WTC11 (cell line): ENCODE measurements around the gene GRK2. TPM values are rescaled to one million over a fixed set of nuclear protein-coding genes. Genes with fewer than 3 reads are reported as not detected.

Source experiments
- AR ChIP-seq: fragments of 250-450 bp; sonication (Bioruptor Pico); IDR thresholded peaks from 2 replicates; pipeline ENCODE4 v1.9.0; 2021; ENCODE audit warnings: mild to moderate bottlenecking
- ATF6 ChIP-seq: sonication (generic); formaldehyde crosslinking; IDR thresholded peaks from 2 replicates; pipeline ENCODE4 v1.8.1; 2023; ENCODE audit warnings: mild to moderate bottlenecking, missing genetic modification reagents
- CREM ChIP-seq: sonication (generic); formaldehyde crosslinking; IDR thresholded peaks from 2 replicates; pipeline ENCODE4 v1.8.1; 2022; ENCODE audit warnings: mild to moderate bottlenecking, missing genetic modification reagents, moderate library complexity
- EMX1 ChIP-seq: fragments of 250-450 bp; sonication (Bioruptor Pico); IDR thresholded peaks from 2 replicates; pipeline ENCODE4 v1.8.0; 2021; ENCODE audit warnings: mild to moderate bottlenecking
- FOXK1 ChIP-seq: sonication (generic); formaldehyde crosslinking; IDR thresholded peaks from 2 replicates; pipeline ENCODE4 v1.8.0; 2022; ENCODE audit warnings: mild to moderate bottlenecking, moderate library complexity, missing genetic modification reagents
- GRHL2 ChIP-seq: fragments of 250-450 bp; sonication (Bioruptor Pico); IDR thresholded peaks from 2 replicates; pipeline ENCODE4 v1.8.0; 2022; ENCODE audit warnings: mild to moderate bottlenecking, moderate library complexity; ENCODE audit not compliant: insufficient replicate concordance, severe bottlenecking
- IRF2 ChIP-seq: sonication (generic); formaldehyde crosslinking; IDR thresholded peaks from 2 replicates; pipeline ENCODE4 v1.8.0; 2022; ENCODE audit warnings: low read depth, missing genetic modification reagents, borderline replicate concordance
- NR1H2 ChIP-seq: sonication (generic); formaldehyde crosslinking; IDR thresholded peaks from 2 replicates; pipeline ENCODE4 v1.9.0; 2021; ENCODE audit warnings: mild to moderate bottlenecking, moderate library complexity, missing genetic modification reagents
- NR2C2 ChIP-seq: sonication (generic); formaldehyde crosslinking; IDR thresholded peaks from 2 replicates; pipeline ENCODE4 v1.8.0; 2022; ENCODE audit warnings: mild to moderate bottlenecking, missing genetic modification reagents
- NR3C1 ChIP-seq: sonication (generic); formaldehyde crosslinking; conservative IDR thresholded peaks from 2 replicates; pipeline ENCODE4 v1.8.1; 2023; ENCODE audit warnings: low read depth, mild to moderate bottlenecking, missing genetic modification reagents
- RELA ChIP-seq: sonication (generic); formaldehyde crosslinking; IDR thresholded peaks from 2 replicates; pipeline ENCODE4 v1.8.1; 2022; ENCODE audit warnings: missing genetic modification reagents, mild to moderate bottlenecking, borderline replicate concordance
- SOX15 ChIP-seq: fragments of 250-450 bp; sonication (Bioruptor Pico); IDR thresholded peaks from 2 replicates; pipeline ENCODE4 v1.9.0; 2021; ENCODE audit warnings: mild to moderate bottlenecking
- SP1 ChIP-seq: sonication (generic); formaldehyde crosslinking; conservative IDR thresholded peaks from 2 replicates; pipeline ENCODE4 v1.8.1; 2022; ENCODE audit warnings: missing genetic modification reagents
- TEAD1 ChIP-seq: sonication (generic); formaldehyde crosslinking; IDR thresholded peaks from 2 replicates; pipeline ENCODE4 v1.8.0; 2022; ENCODE audit warnings: mild to moderate bottlenecking, missing genetic modification reagents
- TP53 ChIP-seq: sonication (generic); formaldehyde crosslinking; IDR thresholded peaks from 2 replicates; pipeline ENCODE4 v1.8.1; 2023; ENCODE audit warnings: mild to moderate bottlenecking, missing genetic modification reagents
- USF1 ChIP-seq: sonication (generic); formaldehyde crosslinking; IDR thresholded peaks from 2 replicates; pipeline ENCODE4 v1.8.0; 2022; ENCODE audit warnings: mild to moderate bottlenecking, missing genetic modification reagents
- ZSCAN18 ChIP-seq: fragments of 250-450 bp; sonication (Bioruptor Pico); IDR thresholded peaks from 2 replicates; pipeline ENCODE4 v2.1.2; 2022; ENCODE audit warnings: mild to moderate bottlenecking, moderate library complexity
- total RNA-seq: library from RNA; stranded (reverse); gene quantifications from 3 replicates; pipeline ENCODE4 v1.2.3, GENCODE V29; 2021
- TF ChIP-seq, protein P1 (sequence below): sonication (generic); formaldehyde crosslinking; conservative IDR thresholded peaks from 2 replicates; pipeline ENCODE4 v1.8.1; 2023; ENCODE audit warnings: mild to moderate bottlenecking, low read depth, missing genetic modification reagents, moderate library complexity
- TF ChIP-seq, protein P2 (sequence below): fragments of 250-450 bp; sonication (Bioruptor Pico); IDR thresholded peaks from 2 replicates; pipeline ENCODE4 v1.8.0; 2021; ENCODE audit warnings: mild to moderate bottlenecking

The GRK2 gene
- total RNA-seq, 1 experiment from 2014 or later: 68.1 TPM

DNA sequence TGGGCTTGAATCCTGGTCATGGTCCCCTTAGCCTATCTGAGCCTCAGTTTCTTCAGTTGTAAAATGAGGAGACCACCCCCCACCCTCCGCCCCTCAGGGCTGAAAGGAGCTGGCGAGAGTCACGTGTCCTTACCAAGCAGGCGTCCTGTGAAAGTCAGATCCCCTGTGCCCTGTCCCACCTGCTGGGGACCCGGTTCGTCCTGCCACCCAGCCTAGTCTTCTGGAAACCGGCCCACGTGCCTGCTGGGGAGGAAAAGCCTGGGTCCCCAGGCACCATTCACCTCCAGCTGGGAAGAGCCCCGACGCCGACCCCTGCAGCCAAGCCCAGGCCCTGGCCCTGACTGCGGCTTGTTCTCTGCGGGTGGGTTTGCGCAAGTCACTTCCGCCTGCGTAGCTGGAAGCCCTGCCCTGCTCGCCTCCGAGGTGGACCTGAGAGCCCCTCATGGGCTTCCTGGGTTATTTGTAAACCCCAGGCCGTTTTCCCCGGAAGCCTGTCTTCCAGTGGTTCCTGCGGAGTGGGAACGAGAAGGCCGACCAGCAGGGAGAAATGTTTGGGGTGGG lies 36.4 kb downstream of the GRK2 start (continued):
- TF ChIP-seq, protein P1, sequence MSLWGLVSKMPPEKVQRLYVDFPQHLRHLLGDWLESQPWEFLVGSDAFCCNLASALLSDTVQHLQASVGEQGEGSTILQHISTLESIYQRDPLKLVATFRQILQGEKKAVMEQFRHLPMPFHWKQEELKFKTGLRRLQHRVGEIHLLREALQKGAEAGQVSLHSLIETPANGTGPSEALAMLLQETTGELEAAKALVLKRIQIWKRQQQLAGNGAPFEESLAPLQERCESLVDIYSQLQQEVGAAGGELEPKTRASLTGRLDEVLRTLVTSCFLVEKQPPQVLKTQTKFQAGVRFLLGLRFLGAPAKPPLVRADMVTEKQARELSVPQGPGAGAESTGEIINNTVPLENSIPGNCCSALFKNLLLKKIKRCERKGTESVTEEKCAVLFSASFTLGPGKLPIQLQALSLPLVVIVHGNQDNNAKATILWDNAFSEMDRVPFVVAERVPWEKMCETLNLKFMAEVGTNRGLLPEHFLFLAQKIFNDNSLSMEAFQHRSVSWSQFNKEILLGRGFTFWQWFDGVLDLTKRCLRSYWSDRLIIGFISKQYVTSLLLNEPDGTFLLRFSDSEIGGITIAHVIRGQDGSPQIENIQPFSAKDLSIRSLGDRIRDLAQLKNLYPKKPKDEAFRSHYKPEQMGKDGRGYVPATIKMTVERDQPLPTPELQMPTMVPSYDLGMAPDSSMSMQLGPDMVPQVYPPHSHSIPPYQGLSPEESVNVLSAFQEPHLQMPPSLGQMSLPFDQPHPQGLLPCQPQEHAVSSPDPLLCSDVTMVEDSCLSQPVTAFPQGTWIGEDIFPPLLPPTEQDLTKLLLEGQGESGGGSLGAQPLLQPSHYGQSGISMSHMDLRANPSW (CRISPR knock-in tag): no peak
- TF ChIP-seq IRF2 (CRISPR knock-in tag) (no peak), SP1 (CRISPR knock-in tag) (0 out of 2 replicates have a peak, but pooled peaks have one; percentile 8), CREM (0 out of 2 replicates have a peak, but pooled peaks have one; percentile 34), TP53 (CRISPR knock-in tag) (no peak), ATF6 (CRISPR knock-in tag) (no peak), RELA (CRISPR knock-in tag) (no peak), NR3C1 (CRISPR knock-in tag) (no peak), NR1H2 (no peak), AR (CRISPR knock-in tag) (no peak), EMX1 (0 out of 2 replicates have a peak, but pooled peaks have one; percentile 44), GRHL2 (CRISPR knock-in tag) (no peak), SOX15 (CRISPR knock-in tag) (no peak), NR2C2 (CRISPR knock-in tag) (no peak), USF1 (CRISPR knock-in tag) (peak; percentile 89), FOXK1 (CRISPR knock-in tag) (no peak), ZSCAN18 (no peak), TEAD1 (CRISPR knock-in tag) (no peak)
- TF ChIP-seq, protein P2, sequence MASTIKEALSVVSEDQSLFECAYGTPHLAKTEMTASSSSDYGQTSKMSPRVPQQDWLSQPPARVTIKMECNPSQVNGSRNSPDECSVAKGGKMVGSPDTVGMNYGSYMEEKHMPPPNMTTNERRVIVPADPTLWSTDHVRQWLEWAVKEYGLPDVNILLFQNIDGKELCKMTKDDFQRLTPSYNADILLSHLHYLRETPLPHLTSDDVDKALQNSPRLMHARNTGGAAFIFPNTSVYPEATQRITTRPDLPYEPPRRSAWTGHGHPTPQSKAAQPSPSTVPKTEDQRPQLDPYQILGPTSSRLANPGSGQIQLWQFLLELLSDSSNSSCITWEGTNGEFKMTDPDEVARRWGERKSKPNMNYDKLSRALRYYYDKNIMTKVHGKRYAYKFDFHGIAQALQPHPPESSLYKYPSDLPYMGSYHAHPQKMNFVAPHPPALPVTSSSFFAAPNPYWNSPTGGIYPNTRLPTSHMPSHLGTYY (CRISPR knock-in tag): 0 out of 2 replicates have a peak, but pooled peaks have one; percentile 45
